Measurements from ENCODE around the gene PRPS1L1.

The PRPS1L1 gene

DNA sequence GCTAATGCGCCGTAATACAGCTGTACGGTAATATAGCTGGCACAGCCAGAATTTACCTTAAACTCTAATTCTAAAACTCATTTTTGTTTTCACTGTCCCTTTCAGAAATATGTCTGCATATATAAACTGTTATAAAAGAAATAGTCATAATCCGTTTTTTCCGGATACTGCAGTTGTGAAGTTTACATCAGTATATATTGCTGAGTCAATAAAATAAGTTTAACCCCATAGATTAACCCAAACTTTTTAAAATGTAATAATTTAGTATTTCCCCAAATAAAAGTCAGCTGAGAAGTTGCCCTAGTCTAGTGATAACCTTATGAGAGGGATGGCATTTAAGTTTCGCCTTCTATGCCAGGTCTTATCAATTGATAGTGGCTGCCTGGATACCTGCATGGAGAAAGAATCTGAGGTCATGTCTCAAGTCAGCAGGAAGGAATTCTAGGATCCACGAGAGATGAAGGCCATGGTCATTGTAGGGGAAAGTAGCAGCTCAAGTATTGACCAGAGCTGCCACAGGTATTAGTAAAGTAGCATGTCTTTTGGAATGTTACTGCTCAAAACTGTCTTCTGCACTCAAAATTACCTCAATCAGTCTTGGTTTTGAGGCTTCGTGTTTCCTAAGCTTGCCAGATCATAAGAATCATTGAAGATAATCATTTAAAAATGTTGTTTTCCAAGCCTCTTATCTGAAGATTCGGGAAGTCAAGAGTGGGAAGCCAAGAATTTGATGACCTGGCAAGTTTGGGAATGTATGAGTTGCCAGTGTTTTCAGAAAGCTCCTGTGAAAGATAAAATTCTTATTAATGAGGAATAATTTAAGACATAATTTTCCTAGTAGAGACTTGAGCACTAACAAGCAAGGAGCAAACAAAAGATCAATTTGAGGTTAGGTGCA, 10.8 kb downstream of the PRPS1L1 start:
- no peak overlapping the region for H3K27ac ChIP-seq (ENCODE audit: insufficient read depth, low read length, poor library complexity, severe bottlenecking)
- no peak overlapping the region for H3K4me3 ChIP-seq (ENCODE audit: insufficient read depth, low read depth, low read length, poor library complexity, severe bottlenecking)
- H3K27me3 ChIP-seq (replicated peaks; ENCODE audit: control insufficient read depth, insufficient read depth, low read length, poor library complexity, severe bottlenecking), result no peaks in the 10 kb centered on the region
- no peaks in the 10 kb centered on the region for H3K36me3 ChIP-seq (ENCODE audit: control insufficient read depth, insufficient read depth, low read length)
- no peak for DNase-seq
- H3K4me1 ChIP-seq (ENCODE audit: control insufficient read depth, insufficient read depth, low read length, poor library complexity, severe bottlenecking), result no peaks in the 10 kb centered on the region
- H3K9me3 ChIP-seq (ENCODE audit: control insufficient read depth, low read length), result no peaks in the 10 kb centered on the region

DNA sequence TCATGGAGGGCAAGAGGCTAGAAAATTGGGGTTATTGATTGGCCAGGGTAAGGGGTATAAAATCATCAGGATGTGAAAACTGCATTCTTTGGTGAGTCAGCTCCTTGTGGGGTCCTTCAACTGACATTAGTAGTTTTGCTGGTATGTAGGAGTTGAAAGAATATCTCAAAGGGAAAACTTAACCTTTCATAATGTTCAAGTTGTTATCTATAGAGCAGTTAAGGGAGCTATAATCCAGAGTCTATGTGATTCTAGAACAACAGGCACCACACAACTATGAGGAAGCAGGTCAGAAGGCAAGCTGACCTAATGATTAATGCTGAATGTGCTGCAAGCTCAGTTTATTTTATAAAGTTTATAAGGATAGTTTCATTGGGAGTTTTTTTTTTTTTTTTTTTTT, 13.7 kb downstream of the PRPS1L1 start:
- Histone ChIP-seq H3K9me3 (ENCODE audit: control insufficient read depth, low read length) (no peaks in the 10 kb centered on the region), H3K36me3 (ENCODE audit: control insufficient read depth, insufficient read depth, low read length) (no peaks in the 10 kb centered on the region), H3K27ac (ENCODE audit: insufficient read depth, low read length, poor library complexity, severe bottlenecking) (no peak overlapping the region), H3K4me3 (ENCODE audit: insufficient read depth, low read depth, low read length, poor library complexity, severe bottlenecking) (no peak overlapping the region), H3K4me1 (ENCODE audit: control insufficient read depth, insufficient read depth, low read length, poor library complexity, severe bottlenecking) (no peaks in the 10 kb centered on the region), H3K27me3 (replicated peaks; ENCODE audit: control insufficient read depth, insufficient read depth, low read length, poor library complexity, severe bottlenecking) (no peaks in the 10 kb centered on the region)
- no peak for DNase-seq

DNA sequence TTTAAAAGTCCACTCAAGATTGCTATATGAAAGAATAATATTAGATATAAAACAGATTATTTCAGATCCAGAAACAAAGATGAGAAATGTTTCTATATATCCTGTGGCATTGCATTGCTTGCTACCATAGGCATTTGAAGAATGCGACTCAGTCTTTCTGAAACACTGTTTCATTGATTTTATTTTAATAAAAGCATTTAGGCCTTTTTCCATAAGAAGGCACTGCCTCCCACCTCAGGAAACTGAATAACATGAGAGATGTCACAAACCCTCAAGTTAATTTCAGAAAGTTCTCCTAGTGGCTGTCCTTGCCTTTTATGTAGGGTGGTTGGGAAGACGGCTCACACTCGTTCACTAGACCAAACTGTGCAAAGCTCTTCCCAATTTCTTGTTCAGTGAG, 23.3 kb downstream of the PRPS1L1 start:
- Histone ChIP-seq H3K4me1 (ENCODE audit: control insufficient read depth, insufficient read depth, low read length, poor library complexity, severe bottlenecking) (no peaks in the 10 kb centered on the region), H3K36me3 (ENCODE audit: control insufficient read depth, insufficient read depth, low read length) (no peaks in the 10 kb centered on the region), H3K4me3 (ENCODE audit: insufficient read depth, low read depth, low read length, poor library complexity, severe bottlenecking) (no peak overlapping the region), H3K27me3 (replicated peaks; ENCODE audit: control insufficient read depth, insufficient read depth, low read length, poor library complexity, severe bottlenecking) (no peaks in the 10 kb centered on the region), H3K27ac (ENCODE audit: insufficient read depth, low read length, poor library complexity, severe bottlenecking) (no peak overlapping the region), H3K9me3 (ENCODE audit: control insufficient read depth, low read length) (no peaks in the 10 kb centered on the region)
- DNase-seq, result no peak

DNA sequence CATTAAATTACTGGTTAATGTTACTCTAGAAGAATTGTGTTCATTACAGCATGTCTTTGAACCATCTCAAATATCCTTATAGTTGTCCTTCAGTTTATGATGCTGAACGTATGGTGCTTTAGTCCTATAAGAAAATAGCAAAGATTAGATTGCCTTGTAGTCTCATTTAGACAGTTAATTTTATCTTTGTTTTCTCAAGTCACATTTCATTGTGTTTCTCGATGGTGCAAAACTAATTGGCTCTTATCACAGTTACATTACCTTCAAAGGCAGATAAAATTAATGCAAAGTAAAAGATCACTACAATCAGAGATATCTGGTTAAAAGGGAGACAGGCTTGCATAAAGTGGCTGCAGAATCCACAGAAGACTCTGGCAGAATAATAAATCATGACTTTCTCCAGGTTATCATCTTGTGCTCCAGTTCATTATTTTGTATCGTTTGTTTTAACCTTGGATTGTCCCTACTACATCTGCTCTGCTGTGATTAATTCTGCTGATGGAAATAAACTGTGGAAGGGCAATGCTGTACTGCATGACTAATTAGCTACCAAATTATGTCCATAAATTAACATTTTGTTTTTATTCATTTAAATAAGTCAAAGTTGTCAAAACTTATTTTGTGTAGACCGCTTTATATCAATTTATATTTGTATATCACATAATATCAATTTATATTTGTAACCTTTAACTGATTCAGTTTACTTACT, 24.2 kb downstream of the PRPS1L1 start:
- H3K4me1 ChIP-seq (ENCODE audit: control insufficient read depth, insufficient read depth, low read length, poor library complexity, severe bottlenecking), result no peaks in the 10 kb centered on the region
- H3K27ac ChIP-seq (ENCODE audit: insufficient read depth, low read length, poor library complexity, severe bottlenecking), result no peak overlapping the region
- no peaks in the 10 kb centered on the region for H3K9me3 ChIP-seq (ENCODE audit: control insufficient read depth, low read length)
- no peaks in the 10 kb centered on the region for H3K36me3 ChIP-seq (ENCODE audit: control insufficient read depth, insufficient read depth, low read length)
- no peaks in the 10 kb centered on the region for H3K27me3 ChIP-seq (replicated peaks; ENCODE audit: control insufficient read depth, insufficient read depth, low read length, poor library complexity, severe bottlenecking)
- H3K4me3 ChIP-seq (ENCODE audit: insufficient read depth, low read depth, low read length, poor library complexity, severe bottlenecking), result no peak overlapping the region
- no peak for DNase-seq

DNA sequence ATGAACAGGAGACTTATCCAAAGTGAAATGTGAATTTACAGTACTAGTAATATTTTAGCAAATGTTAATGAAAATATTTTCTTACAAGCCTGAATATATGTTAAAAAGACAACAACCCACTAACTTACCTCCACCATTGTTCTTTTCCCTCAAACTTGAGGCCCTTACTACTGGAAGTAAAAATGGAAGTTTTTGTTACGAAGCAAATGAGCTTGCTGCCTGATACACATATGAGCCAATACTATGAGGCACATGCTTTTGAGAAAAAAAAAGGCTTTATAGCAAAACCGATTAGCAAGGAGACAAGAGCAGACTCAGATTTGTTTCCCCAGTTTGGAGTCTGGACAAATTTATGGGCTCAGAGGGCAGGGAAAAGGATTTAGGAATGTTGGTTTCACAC, 29.0 kb downstream of the PRPS1L1 start:
- Histone ChIP-seq H3K9me3 (ENCODE audit: control insufficient read depth, low read length) (no peaks in the 10 kb centered on the region), H3K4me1 (ENCODE audit: control insufficient read depth, insufficient read depth, low read length, poor library complexity, severe bottlenecking) (no peaks in the 10 kb centered on the region), H3K27ac (ENCODE audit: insufficient read depth, low read length, poor library complexity, severe bottlenecking) (no peak overlapping the region), H3K4me3 (ENCODE audit: insufficient read depth, low read depth, low read length, poor library complexity, severe bottlenecking) (no peak overlapping the region), H3K36me3 (ENCODE audit: control insufficient read depth, insufficient read depth, low read length) (no peaks in the 10 kb centered on the region), H3K27me3 (replicated peaks; ENCODE audit: control insufficient read depth, insufficient read depth, low read length, poor library complexity, severe bottlenecking) (no peaks in the 10 kb centered on the region)
- no peak for DNase-seq

DNA sequence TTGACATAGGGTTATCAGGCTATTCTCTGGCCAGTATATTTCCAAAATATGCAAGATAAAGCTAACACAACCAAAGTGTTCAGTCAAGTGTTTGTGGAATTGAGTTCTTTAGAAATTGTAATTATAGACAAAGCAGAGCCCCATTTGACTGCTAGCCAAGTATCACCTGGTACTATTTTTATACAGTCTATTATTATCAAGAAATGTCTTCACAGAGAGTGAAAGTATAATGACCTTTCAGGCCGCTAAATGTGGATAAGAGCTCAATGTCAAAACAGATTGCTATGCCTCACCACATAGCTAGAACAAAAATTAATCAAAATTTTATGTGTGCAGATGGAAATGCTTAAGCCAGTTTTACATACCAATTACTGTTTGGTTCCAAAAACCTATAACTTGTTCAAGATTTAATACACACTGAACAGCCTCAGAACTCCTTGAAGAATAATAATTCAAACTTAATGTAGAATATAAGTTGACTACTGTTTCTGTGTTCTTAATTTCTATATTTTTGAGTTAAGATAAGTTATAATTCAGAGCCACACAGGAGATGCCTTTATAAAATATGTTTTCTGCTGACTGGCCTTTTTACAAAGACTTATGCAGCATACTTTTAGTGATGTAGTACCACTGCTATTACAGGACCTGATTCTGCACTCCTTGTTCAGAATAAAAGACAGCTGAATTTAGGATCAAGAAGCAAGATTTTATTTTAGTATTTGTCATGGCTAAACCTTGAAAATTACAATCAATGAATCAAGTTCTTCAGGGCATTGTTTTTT, 31.0 kb downstream of the PRPS1L1 start:
- no peaks in the 10 kb centered on the region for H3K9me3 ChIP-seq (ENCODE audit: control insufficient read depth, low read length)
- H3K4me1 ChIP-seq (ENCODE audit: control insufficient read depth, insufficient read depth, low read length, poor library complexity, severe bottlenecking), result no peaks in the 10 kb centered on the region
- no peak overlapping the region for H3K4me3 ChIP-seq (ENCODE audit: insufficient read depth, low read depth, low read length, poor library complexity, severe bottlenecking)
- H3K27me3 ChIP-seq (replicated peaks; ENCODE audit: control insufficient read depth, insufficient read depth, low read length, poor library complexity, severe bottlenecking), result no peaks in the 10 kb centered on the region
- H3K27ac ChIP-seq (ENCODE audit: insufficient read depth, low read length, poor library complexity, severe bottlenecking), result no peak overlapping the region
- DNase-seq, result no peak
- H3K36me3 ChIP-seq (ENCODE audit: control insufficient read depth, insufficient read depth, low read length), result no peaks in the 10 kb centered on the region

DNA sequence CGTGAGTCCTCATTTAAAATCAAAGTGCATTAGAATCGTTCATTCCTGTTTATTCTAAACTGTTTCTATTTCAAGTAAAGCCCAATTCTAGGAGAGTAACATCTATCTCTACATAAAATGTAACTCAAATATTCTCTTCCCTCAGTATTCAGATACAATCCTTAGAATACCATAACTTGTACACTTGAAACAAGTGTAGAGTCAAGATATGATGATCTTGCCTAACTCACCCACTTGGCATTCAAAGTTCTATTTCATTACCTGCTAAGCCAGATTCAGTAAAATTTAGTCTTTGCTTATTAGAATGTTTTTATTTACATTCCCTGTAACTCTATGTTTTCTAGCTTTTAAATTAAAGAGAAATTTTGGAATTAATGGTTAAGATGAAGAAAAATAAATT, 31.6 kb downstream of the PRPS1L1 start:
- no peaks in the 10 kb centered on the region for H3K4me1 ChIP-seq (ENCODE audit: control insufficient read depth, insufficient read depth, low read length, poor library complexity, severe bottlenecking)
- no peaks in the 10 kb centered on the region for H3K9me3 ChIP-seq (ENCODE audit: control insufficient read depth, low read length)
- H3K4me3 ChIP-seq (ENCODE audit: insufficient read depth, low read depth, low read length, poor library complexity, severe bottlenecking), result no peak overlapping the region
- no peaks in the 10 kb centered on the region for H3K27me3 ChIP-seq (replicated peaks; ENCODE audit: control insufficient read depth, insufficient read depth, low read length, poor library complexity, severe bottlenecking)
- no peak for DNase-seq
- no peaks in the 10 kb centered on the region for H3K36me3 ChIP-seq (ENCODE audit: control insufficient read depth, insufficient read depth, low read length)
- no peak overlapping the region for H3K27ac ChIP-seq (ENCODE audit: insufficient read depth, low read length, poor library complexity, severe bottlenecking)

DNA sequence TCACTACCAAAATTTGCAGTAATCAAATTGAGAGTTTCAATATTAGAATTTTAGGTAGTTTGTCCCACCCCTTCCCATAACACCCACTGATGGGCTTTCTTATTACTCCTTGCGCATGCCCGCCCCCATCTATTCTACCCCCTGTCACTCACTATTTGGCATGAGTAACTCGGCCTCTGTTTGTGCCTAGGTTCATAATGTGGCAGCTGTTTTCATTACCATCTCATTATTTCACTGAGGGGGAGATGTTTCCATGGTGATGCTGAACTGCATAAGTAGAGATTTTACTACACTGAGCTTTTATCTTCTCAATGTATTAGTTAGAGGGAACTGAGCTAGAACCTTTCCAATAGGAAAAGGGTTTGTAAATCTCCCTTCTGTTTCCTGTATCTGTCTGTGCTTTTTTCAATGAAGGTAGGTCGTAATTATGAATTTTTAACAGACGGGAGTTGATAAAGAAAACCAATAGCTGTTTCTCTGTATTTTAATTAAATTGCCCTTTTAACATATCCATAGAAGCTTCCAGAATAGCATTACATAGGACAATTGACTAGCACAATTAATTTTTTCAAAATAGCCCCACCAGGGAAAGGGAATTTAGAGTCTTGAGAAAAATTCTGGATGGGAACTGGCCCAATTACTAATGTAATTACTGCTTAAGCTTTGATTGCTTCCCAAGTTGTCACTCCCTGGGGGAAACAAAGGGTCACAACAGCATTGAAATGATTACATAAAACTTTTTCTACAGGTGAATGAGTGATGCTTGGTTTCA, 33.4 kb downstream of the PRPS1L1 start:
- Histone ChIP-seq H3K27me3 (replicated peaks; ENCODE audit: control insufficient read depth, insufficient read depth, low read length, poor library complexity, severe bottlenecking) (no peaks in the 10 kb centered on the region), H3K4me3 (ENCODE audit: insufficient read depth, low read depth, low read length, poor library complexity, severe bottlenecking) (no peak overlapping the region), H3K27ac (ENCODE audit: insufficient read depth, low read length, poor library complexity, severe bottlenecking) (no peak overlapping the region), H3K36me3 (ENCODE audit: control insufficient read depth, insufficient read depth, low read length) (no peaks in the 10 kb centered on the region), H3K4me1 (ENCODE audit: control insufficient read depth, insufficient read depth, low read length, poor library complexity, severe bottlenecking) (no peaks in the 10 kb centered on the region), H3K9me3 (ENCODE audit: control insufficient read depth, low read length) (no peaks in the 10 kb centered on the region)
- no peak for DNase-seq

DNA sequence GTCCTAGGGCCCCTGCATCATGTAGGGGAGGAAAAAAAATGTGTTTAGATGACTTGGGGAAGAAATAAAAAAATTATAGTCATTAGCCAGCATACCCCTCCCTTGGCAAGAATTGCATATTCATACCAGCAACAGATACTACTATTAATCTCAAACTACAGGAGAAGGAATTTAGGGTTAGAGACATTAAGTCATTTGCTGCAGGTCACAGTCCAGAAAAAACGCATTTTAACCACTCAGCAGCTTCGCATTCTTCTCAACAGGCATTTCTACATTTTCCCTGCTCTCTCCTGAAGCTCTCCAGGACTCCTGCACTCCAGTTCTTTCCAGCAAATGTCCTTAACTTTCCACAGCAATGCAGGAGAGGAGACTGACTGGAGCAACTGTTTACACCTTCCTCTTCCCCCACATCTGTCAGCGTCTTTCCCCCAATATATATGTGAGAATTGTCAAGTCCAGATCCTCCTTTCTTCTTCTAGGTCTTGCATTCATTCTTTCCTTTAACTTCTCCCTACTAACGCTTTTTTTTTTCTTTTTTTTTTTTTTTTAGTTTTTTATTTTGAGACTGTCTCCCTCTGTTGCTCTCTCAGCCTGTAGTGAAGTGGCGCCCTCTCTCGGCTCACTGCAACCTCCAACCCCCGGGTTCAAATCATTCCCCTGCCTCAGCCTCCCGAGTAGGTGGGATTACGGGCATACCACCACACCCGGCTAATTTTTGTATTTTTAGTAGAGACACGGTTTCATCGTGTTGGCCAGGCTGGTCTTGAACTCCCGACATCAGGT, 35.6 kb downstream of the PRPS1L1 start:
- Histone ChIP-seq H3K4me3 (ENCODE audit: insufficient read depth, low read depth, low read length, poor library complexity, severe bottlenecking) (no peak overlapping the region), H3K36me3 (ENCODE audit: control insufficient read depth, insufficient read depth, low read length) (no peaks in the 10 kb centered on the region), H3K27me3 (replicated peaks; ENCODE audit: control insufficient read depth, insufficient read depth, low read length, poor library complexity, severe bottlenecking) (no peaks in the 10 kb centered on the region), H3K4me1 (ENCODE audit: control insufficient read depth, insufficient read depth, low read length, poor library complexity, severe bottlenecking) (no peaks in the 10 kb centered on the region), H3K27ac (ENCODE audit: insufficient read depth, low read length, poor library complexity, severe bottlenecking) (no peak overlapping the region), H3K9me3 (ENCODE audit: control insufficient read depth, low read length) (no peaks in the 10 kb centered on the region)
- no peak for DNase-seq

Data from effector memory CD4-positive, alpha-beta T cell (primary cell).